Sigmoid colon (tissue), 7 donors: Measurements from ENCODE around the gene AUTS2. TPM values are rescaled to one million over a fixed set of nuclear protein-coding genes. Genes with fewer than 3 reads are reported as not detected.

Experiments used
- DNase-seq: peaks from one replicate; pipeline ENCODE4 v3.0.0-alpha.2; 2019
- H3K27ac ChIP-seq, 4 donors: fragments of 200-600 bp; sonication (generic); one replicate each; pipeline ENCODE4 v1.5.1; 2016 to 2019; ENCODE audit warnings: mild to moderate bottlenecking in 1 of 4
- H3K27me3 ChIP-seq, 3 donors: fragments of 200-600 bp; sonication (generic); one replicate each; pipeline ENCODE4 v1.5.1; 2019; ENCODE audit warnings: mild to moderate bottlenecking in 1 of 3
- H3K36me3 ChIP-seq, 4 donors: fragments of 200-600 bp; sonication (generic); one replicate each; pipeline ENCODE4 v1.5.1; 2016 to 2019
- H3K4me1 ChIP-seq, 4 donors: fragments of 200-600 bp; sonication (generic); one replicate each; pipeline ENCODE4 v1.5.1; 2017 to 2019
- H3K4me3 ChIP-seq, 4 donors: fragments of 200-600 bp; sonication (generic); one replicate each; pipeline ENCODE4 v1.5.1; 2017 to 2019; ENCODE audit warnings: mild to moderate bottlenecking in 2 of 4, moderate library complexity in 1 of 4
- H3K9me3 ChIP-seq, 4 donors: fragments of 200-600 bp in 3 of 4; sonication (generic) in 3 of 4; one replicate each; pipeline versions ENCODE4 v1.5.1 to v1.6.1; 2013 to 2019
- CTCF ChIP-seq, 4 experiments: fragments of 450-650 bp in 3 of 4; fragments of 200-600 bp in 1 of 4; IDR thresholded peaks; one replicate each; pipeline ENCODE4 v1.5.1; 2016 to 2019; ENCODE audit warnings: antibody characterized with exemption in 4 of 4, mild to moderate bottlenecking in 3 of 4, moderate library complexity in 2 of 4
- EP300 ChIP-seq, 4 donors: sonication (generic); formaldehyde crosslinking; IDR thresholded peaks; one replicate each; pipeline ENCODE4 v1.6.1; 2017; ENCODE audit warnings: antibody characterized with exemption in 4 of 4
- POLR2A ChIP-seq, 2 donors: fragments of 450-650 bp; IDR thresholded peaks; one replicate each; pipeline ENCODE4 v1.6.1; 2016; ENCODE audit warnings: antibody characterized with exemption in 2 of 2, mild to moderate bottlenecking in 2 of 2, moderate library complexity in 2 of 2
- POLR2AphosphoS5 ChIP-seq, 4 donors: sonication (generic); formaldehyde crosslinking; IDR thresholded peaks; one replicate each; pipeline ENCODE4 v1.6.1; 2017; ENCODE audit warnings: antibody characterized with exemption in 4 of 4
- WGBS, 2 donors: extraction: QIAGEN DNeasy Blood & Tissue Kit; methylation state at CpG; one replicate each; pipeline ENCODE4 v1.1.7; 2013; 5-methylcytosine and 5-hydroxymethylcytosine counted together
- intact Hi-C: fragments of 100-400 bp; cut with DNase I; formaldehyde crosslinking; loops from one replicate; pipeline ENCODE4 v1.15.1; 2023
- polyA plus RNA-seq, 3 donors: library from polyadenylated mRNA; stranded (reverse); fragments of 200-250 nt; gene quantifications; one replicate each; pipeline ENCODE4 v1.2.3, GENCODE V29; 2013
- total RNA-seq, 4 donors: library from RNA; depleted of rRNA; stranded (reverse); fragments of >200 nt; gene quantifications; one replicate each; pipeline ENCODE4 v1.1.0, GENCODE V29; 2016
- donor health status: healthy with polysubstance abuse.
- donor health status: Bipolar disorder and iron deficiency.
- donor health status: healthy.

The AUTS2 gene
- total and polyA plus RNA-seq, 7 donors: 3.6 to 55.7 (median 25.5) TPM

GRCh38 chr7:70574314-70574834 lies 976.1 kb downstream of the AUTS2 start:
- H3K36me3 ChIP-seq: no peaks in the 10 kb centered on the region
- H3K27ac ChIP-seq: no peak overlapping the region
- WGBS, 2 donors: 76 to 84% methylated on average over 5 of the region's 5 CpGs
- no peaks in the 10 kb centered on the region for H3K4me1 ChIP-seq
- no peak overlapping the region for H3K4me3 ChIP-seq
- no peaks in the 10 kb centered on the region for H3K9me3 ChIP-seq
- TF ChIP-seq CTCF (IDR thresholded peaks at IDR 0.05) (no peak), EP300 (IDR thresholded peaks at IDR 0.05) (no peak), POLR2A (IDR thresholded peaks at IDR 0.05) (no peak), POLR2AphosphoS5 (IDR thresholded peaks at IDR 0.05) (no peak)
- intact Hi-C loops: no loop called here
- no peak for DNase-seq
- H3K27me3 ChIP-seq: no peaks in the 10 kb centered on the region

GRCh38 chr7:70574970-70575799 lies 976.9 kb downstream of the AUTS2 start:
- H3K27ac ChIP-seq: no peak overlapping the region
- no peaks in the 10 kb centered on the region for H3K9me3 ChIP-seq
- intact Hi-C loops: no loop called here
- TF ChIP-seq POLR2AphosphoS5 (IDR thresholded peaks at IDR 0.05): no peak
- TF ChIP-seq POLR2A (IDR thresholded peaks at IDR 0.05): no peak
- no peak for TF ChIP-seq CTCF (IDR thresholded peaks at IDR 0.05)
- TF ChIP-seq EP300 (IDR thresholded peaks at IDR 0.05): no peak
- no peaks in the 10 kb centered on the region for H3K27me3 ChIP-seq
- 74 to 82% methylated on average over 11 of the region's 11 CpGs for WGBS, 2 donors
- H3K4me1 ChIP-seq: no peaks in the 10 kb centered on the region
- no peak overlapping the region for H3K4me3 ChIP-seq
- H3K36me3 ChIP-seq: no peaks in the 10 kb centered on the region
- no peak for DNase-seq

- TF ChIP-seq POLR2A (IDR thresholded peaks at IDR 0.05): no peak
- no peak for TF ChIP-seq CTCF (IDR thresholded peaks at IDR 0.05)
- TF ChIP-seq POLR2AphosphoS5 (IDR thresholded peaks at IDR 0.05): no peak
- TF ChIP-seq EP300 (IDR thresholded peaks at IDR 0.05): no peak
- WGBS, 2 donors: 42 to 96% methylated on average over 2 of the region's 2 CpGs
- no peak for DNase-seq
- H3K4me3 ChIP-seq: no peak overlapping the region
- no peaks in the 10 kb centered on the region for H3K9me3 ChIP-seq
- no peaks in the 10 kb centered on the region for H3K27me3 ChIP-seq
- intact Hi-C loops: no loop called here
- H3K4me1 ChIP-seq: no peaks in the 10 kb centered on the region
- H3K36me3 ChIP-seq: no peaks in the 10 kb centered on the region
- no peak overlapping the region for H3K27ac ChIP-seq
Observed at GRCh38 chr7:70577078-70577477, 978.8 kb downstream of the AUTS2 start.

GRCh38 chr7:70578131-70578530 lies 979.9 kb downstream of the AUTS2 start:
- intact Hi-C loops: no loop called here
- DNase-seq: no peak
- TF ChIP-seq EP300 (IDR thresholded peaks at IDR 0.05) (no peak), POLR2A (IDR thresholded peaks at IDR 0.05) (no peak), POLR2AphosphoS5 (IDR thresholded peaks at IDR 0.05) (no peak), CTCF (IDR thresholded peaks at IDR 0.05) (no peak)
- no peak overlapping the region for H3K4me3 ChIP-seq
- WGBS, 2 donors: 93 to 95% methylated on average over 3 of the region's 3 CpGs
- H3K4me1 ChIP-seq: no peaks in the 10 kb centered on the region
- H3K9me3 ChIP-seq: no peaks in the 10 kb centered on the region
- no peak overlapping the region for H3K27ac ChIP-seq
- no peaks in the 10 kb centered on the region for H3K36me3 ChIP-seq
- no peaks in the 10 kb centered on the region for H3K27me3 ChIP-seq
